ENCODE results near the gene FGGY. TPM values are rescaled to one million over a fixed set of nuclear protein-coding genes. Genes with fewer than 3 reads are reported as not detected.

Gene FGGY
- total RNA-seq, 1 donor from 2014 or later = 52.2 TPM

GRCh38 chr1:59509341-59509875 lies 212.5 kb downstream of the FGGY start:
- H3K27ac ChIP-seq (ENCODE audit: low read depth, low read length) = no peak overlapping the region
- H3K9ac ChIP-seq (ENCODE audit: low read depth in 1 of 3, low read length in 3 of 3) = peak overlapping the region in 1 of 3 donors; percentile 7
- peaks cover 8 to 20% (median 10%) of the 10 kb centered on the region in 3 donors for H3K4me1 ChIP-seq (ENCODE audit: control insufficient read depth in 3 of 3, insufficient read depth in 3 of 3, low read length in 3 of 3)
- H3K27me3 ChIP-seq (ENCODE audit: control insufficient read depth in 3 of 3, insufficient read depth in 3 of 3, low read length in 3 of 3) = no peaks in the 10 kb centered on the region
- no peaks in the 10 kb centered on the region for H3K36me3 ChIP-seq (ENCODE audit: control insufficient read depth in 3 of 3, insufficient read depth in 3 of 3, low read length in 3 of 3)
- H3K9me3 ChIP-seq (ENCODE audit: control insufficient read depth in 3 of 3, low read length in 3 of 3) = no peaks in the 10 kb centered on the region
- no peak overlapping the region for H3K4me3 ChIP-seq (ENCODE audit: low read length in 3 of 3)

DNA sequence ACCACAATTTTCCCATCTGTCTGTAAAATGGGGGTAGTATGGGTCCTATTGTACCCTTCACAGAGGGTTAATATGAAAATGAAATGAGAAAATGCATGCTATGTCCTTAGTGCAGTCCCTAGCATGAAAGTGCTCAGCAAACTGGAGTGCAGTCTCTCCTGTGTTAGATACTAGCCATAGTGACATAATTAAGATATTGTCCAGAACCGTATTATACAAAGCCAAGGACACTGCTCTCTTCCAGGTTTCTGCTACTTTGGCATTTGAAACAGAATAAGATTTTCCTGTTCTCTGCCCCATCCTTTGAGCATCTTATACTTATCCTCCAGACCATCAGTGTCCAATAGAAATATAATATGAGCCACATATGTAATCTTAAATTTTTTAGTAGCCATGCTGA lies 213.4 kb downstream of the FGGY start:
- Histone ChIP-seq H3K9ac (ENCODE audit: low read depth in 1 of 3, low read length in 3 of 3) (no peak overlapping the region), H3K27me3 (ENCODE audit: control insufficient read depth in 3 of 3, insufficient read depth in 3 of 3, low read length in 3 of 3) (no peaks in the 10 kb centered on the region), H3K4me1 (ENCODE audit: control insufficient read depth in 3 of 3, insufficient read depth in 3 of 3, low read length in 3 of 3) (peaks cover 8 to 20% (median 10%) of the 10 kb centered on the region in 3 donors), H3K36me3 (ENCODE audit: control insufficient read depth in 3 of 3, insufficient read depth in 3 of 3, low read length in 3 of 3) (no peaks in the 10 kb centered on the region), H3K27ac (ENCODE audit: low read depth, low read length) (no peak overlapping the region), H3K9me3 (ENCODE audit: control insufficient read depth in 3 of 3, low read length in 3 of 3) (no peaks in the 10 kb centered on the region), H3K4me3 (ENCODE audit: low read length in 3 of 3) (no peak overlapping the region)

DNA sequence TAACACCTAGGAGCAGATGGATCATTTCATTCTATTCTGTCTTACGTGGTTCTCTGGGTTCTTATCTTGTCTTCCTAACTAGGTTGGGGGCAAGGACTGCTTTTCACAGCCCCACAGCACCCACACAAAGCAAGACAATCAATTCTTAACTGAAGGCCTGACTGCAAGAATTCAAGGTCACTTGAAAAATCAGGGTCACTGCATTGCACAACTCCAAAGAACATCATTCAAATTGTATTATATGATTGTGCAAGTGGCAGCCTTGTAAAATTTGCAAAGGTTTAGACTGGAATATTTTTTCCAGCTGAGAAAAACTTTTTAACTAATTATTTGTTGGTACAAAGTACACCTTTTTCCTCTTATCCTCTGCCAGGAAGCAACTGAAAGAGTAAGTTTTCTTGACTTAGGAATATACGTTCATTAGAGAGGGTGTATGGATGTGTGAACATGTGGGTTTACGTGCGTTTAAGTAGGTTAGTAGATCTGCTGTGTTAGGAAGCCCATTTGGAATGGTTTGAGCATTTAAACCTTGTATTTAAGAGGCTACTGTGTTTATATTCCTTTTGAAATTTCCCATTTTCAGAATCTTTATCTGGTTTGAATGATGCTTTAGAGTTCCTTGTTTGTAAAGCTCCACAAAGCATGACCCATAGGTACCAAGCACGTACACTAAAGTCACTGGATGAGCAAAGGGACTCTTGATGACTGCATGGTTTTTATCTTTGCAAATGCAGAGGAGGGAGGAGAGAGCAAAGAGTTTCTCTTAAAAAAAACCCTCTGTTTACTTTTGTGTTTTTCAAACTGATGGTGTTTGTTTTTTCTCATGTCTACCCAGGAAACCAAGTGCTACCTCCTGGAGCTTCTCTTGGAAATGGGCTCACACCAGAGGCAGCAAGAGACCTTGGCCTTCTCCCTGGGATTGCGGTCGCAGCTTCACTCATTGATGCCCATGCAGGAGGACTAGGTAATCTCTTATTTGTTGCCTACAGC lies 214.9 kb downstream of the FGGY start:
- Histone ChIP-seq H3K27ac (ENCODE audit: low read depth, low read length) (no peak overlapping the region), H3K4me1 (ENCODE audit: control insufficient read depth in 3 of 3, insufficient read depth in 3 of 3, low read length in 3 of 3) (peaks cover 10 to 20% (median 10%) of the 10 kb centered on the region in 3 donors), H3K4me3 (ENCODE audit: low read length in 3 of 3) (no peak overlapping the region), H3K27me3 (ENCODE audit: control insufficient read depth in 3 of 3, insufficient read depth in 3 of 3, low read length in 3 of 3) (no peaks in the 10 kb centered on the region), H3K36me3 (ENCODE audit: control insufficient read depth in 3 of 3, insufficient read depth in 3 of 3, low read length in 3 of 3) (no peaks in the 10 kb centered on the region), H3K9ac (ENCODE audit: low read depth in 1 of 3, low read length in 3 of 3) (no peak overlapping the region), H3K9me3 (ENCODE audit: control insufficient read depth in 3 of 3, low read length in 3 of 3) (no peaks in the 10 kb centered on the region)

DNA sequence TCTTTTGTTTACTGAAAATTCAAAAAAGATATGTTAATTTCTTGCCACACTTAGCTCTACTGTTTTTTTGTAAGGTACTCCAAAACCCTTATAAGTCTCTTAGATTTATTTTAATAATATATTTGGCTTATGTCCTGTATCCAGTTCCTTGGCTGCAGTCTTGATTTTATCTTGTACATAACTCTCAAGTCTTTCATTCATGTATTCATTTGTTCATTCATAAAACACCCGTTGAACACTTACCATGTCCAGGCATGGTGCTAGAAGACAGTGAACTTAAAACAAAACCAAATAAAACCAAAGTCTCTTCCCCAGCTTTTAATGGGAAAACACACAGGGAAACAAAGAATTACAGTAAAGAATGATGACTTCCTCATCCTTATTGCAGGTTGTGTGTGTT lies 215.8 kb downstream of the FGGY start:
- no peak overlapping the region for H3K9ac ChIP-seq (ENCODE audit: low read depth in 1 of 3, low read length in 3 of 3)
- no peak overlapping the region for H3K27ac ChIP-seq (ENCODE audit: low read depth, low read length)

DNA sequence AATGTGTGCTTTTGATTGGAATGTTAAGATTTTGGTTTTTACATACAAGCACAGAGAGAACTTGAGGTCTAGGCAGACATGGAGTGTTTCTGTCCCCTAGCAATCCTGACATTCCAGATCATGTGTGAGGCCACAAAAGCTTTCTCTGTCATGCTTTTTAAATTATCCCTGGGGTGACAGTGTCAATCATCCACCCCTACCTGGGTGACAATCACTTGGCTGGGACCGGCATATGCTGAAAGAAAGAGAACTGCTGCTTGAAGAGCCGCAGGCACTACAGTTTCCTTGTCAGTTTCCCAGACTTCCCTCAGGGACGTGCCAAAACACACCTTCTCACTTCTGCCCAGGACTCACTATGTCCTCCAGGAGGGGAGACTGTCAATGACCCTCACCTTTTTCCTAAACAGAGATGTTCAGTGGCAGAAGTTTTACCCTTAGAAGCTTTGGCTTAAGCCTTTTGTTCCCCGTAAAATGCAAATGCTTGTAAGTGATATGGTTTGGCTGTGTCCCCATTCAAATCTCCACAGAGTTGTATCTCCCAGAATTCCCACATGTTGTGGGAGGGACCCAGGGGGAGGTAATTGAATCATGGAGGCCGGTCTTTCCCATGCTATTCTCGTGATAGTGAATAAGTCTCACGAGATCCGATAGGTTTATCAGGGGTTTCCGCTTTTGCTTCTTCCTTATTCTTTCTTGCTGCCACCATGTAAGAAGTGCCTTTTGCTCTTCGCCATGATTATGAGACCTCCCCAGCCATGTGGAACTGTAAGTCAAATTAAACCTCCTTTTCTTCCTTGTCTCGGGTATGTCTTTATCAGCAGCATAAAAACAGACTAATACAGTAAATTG lies 217.4 kb downstream of the FGGY start:
- Histone ChIP-seq H3K36me3 (ENCODE audit: control insufficient read depth in 3 of 3, insufficient read depth in 3 of 3, low read length in 3 of 3) (no peaks in the 10 kb centered on the region), H3K4me1 (ENCODE audit: control insufficient read depth in 3 of 3, insufficient read depth in 3 of 3, low read length in 3 of 3) (peaks cover 4 to 7% (median 5%) of the 10 kb centered on the region in 3 donors), H3K4me3 (ENCODE audit: low read length in 3 of 3) (peak overlapping the region in 1 of 3 donors; percentile 22), H3K9ac (ENCODE audit: low read depth in 1 of 3, low read length in 3 of 3) (peak overlapping the region in 1 of 3 donors; percentile 10), H3K9me3 (ENCODE audit: control insufficient read depth in 3 of 3, low read length in 3 of 3) (no peaks in the 10 kb centered on the region), H3K27me3 (ENCODE audit: control insufficient read depth in 3 of 3, insufficient read depth in 3 of 3, low read length in 3 of 3) (no peaks in the 10 kb centered on the region), H3K27ac (ENCODE audit: low read depth, low read length) (peak overlapping the region; percentile 36)

More for the DNA sequence above, 215.8 kb downstream of the FGGY start:
- H3K4me1 ChIP-seq (ENCODE audit: control insufficient read depth in 3 of 3, insufficient read depth in 3 of 3, low read length in 3 of 3) = peaks cover 6 to 19% (median 10%) of the 10 kb centered on the region in 3 donors
- no peak overlapping the region for H3K4me3 ChIP-seq (ENCODE audit: low read length in 3 of 3)
- no peaks in the 10 kb centered on the region for H3K27me3 ChIP-seq (ENCODE audit: control insufficient read depth in 3 of 3, insufficient read depth in 3 of 3, low read length in 3 of 3)
- no peaks in the 10 kb centered on the region for H3K36me3 ChIP-seq (ENCODE audit: control insufficient read depth in 3 of 3, insufficient read depth in 3 of 3, low read length in 3 of 3)
- H3K9me3 ChIP-seq (ENCODE audit: control insufficient read depth in 3 of 3, low read length in 3 of 3) = no peaks in the 10 kb centered on the region

- Histone ChIP-seq H3K4me1 (ENCODE audit: control insufficient read depth in 3 of 3, insufficient read depth in 3 of 3, low read length in 3 of 3) (peaks cover 22 to 26% (median 26%) of the 10 kb centered on the region in 3 donors), H3K36me3 (ENCODE audit: control insufficient read depth in 3 of 3, insufficient read depth in 3 of 3, low read length in 3 of 3) (no peaks in the 10 kb centered on the region), H3K9me3 (ENCODE audit: control insufficient read depth in 3 of 3, low read length in 3 of 3) (no peaks in the 10 kb centered on the region), H3K27ac (ENCODE audit: low read depth, low read length) (peak overlapping the region; percentile 7), H3K27me3 (ENCODE audit: control insufficient read depth in 3 of 3, insufficient read depth in 3 of 3, low read length in 3 of 3) (no peaks in the 10 kb centered on the region), H3K4me3 (ENCODE audit: low read length in 3 of 3) (no peak overlapping the region), H3K9ac (ENCODE audit: low read depth in 1 of 3, low read length in 3 of 3) (peak overlapping the region in 1 of 3 donors; percentile 4)
Measured at GRCh38 chr1:59516881-59517280, 220.0 kb downstream of the FGGY start.

GRCh38 chr1:59520194-59520593 lies 223.3 kb downstream of the FGGY start:
- no peaks in the 10 kb centered on the region for H3K27me3 ChIP-seq (ENCODE audit: control insufficient read depth in 3 of 3, insufficient read depth in 3 of 3, low read length in 3 of 3)
- H3K36me3 ChIP-seq (ENCODE audit: control insufficient read depth in 3 of 3, insufficient read depth in 3 of 3, low read length in 3 of 3) = no peaks in the 10 kb centered on the region
- H3K9ac ChIP-seq (ENCODE audit: low read depth in 1 of 3, low read length in 3 of 3) = no peak overlapping the region
- H3K9me3 ChIP-seq (ENCODE audit: control insufficient read depth in 3 of 3, low read length in 3 of 3) = no peaks in the 10 kb centered on the region
- no peak overlapping the region for H3K4me3 ChIP-seq (ENCODE audit: low read length in 3 of 3)
- H3K4me1 ChIP-seq (ENCODE audit: control insufficient read depth in 3 of 3, insufficient read depth in 3 of 3, low read length in 3 of 3) = peaks cover 37 to 55% (median 40%) of the 10 kb centered on the region in 3 donors
- H3K27ac ChIP-seq (ENCODE audit: low read depth, low read length) = peak overlapping the region; percentile 71

- Histone ChIP-seq H3K9ac (ENCODE audit: low read depth in 1 of 3, low read length in 3 of 3) (peak overlapping the region; percentile 47 to 68 (median 52)), H3K4me1 (ENCODE audit: control insufficient read depth in 3 of 3, insufficient read depth in 3 of 3, low read length in 3 of 3) (peaks cover 37 to 57% (median 40%) of the 10 kb centered on the region in 3 donors), H3K27ac (ENCODE audit: low read depth, low read length) (peak overlapping the region; percentile 92)
Measured at GRCh38 chr1:59520827-59521418, 224.0 kb downstream of the FGGY start.

GRCh38 chr1:59521456-59521855 lies 224.6 kb downstream of the FGGY start:
- peak overlapping the region; percentile 92 for H3K27ac ChIP-seq (ENCODE audit: low read depth, low read length)

More at GRCh38 chr1:59520827-59521418, 224.0 kb downstream of the FGGY start:
- peak overlapping the region in 2 of 3 donors; percentile 19 to 29 for H3K4me3 ChIP-seq (ENCODE audit: low read length in 3 of 3)
- H3K9me3 ChIP-seq (ENCODE audit: control insufficient read depth in 3 of 3, low read length in 3 of 3) = no peaks in the 10 kb centered on the region
- H3K27me3 ChIP-seq (ENCODE audit: control insufficient read depth in 3 of 3, insufficient read depth in 3 of 3, low read length in 3 of 3) = no peaks in the 10 kb centered on the region
- no peaks in the 10 kb centered on the region for H3K36me3 ChIP-seq (ENCODE audit: control insufficient read depth in 3 of 3, insufficient read depth in 3 of 3, low read length in 3 of 3)

More at GRCh38 chr1:59521456-59521855, 224.6 kb downstream of the FGGY start:
- Histone ChIP-seq H3K9me3 (ENCODE audit: control insufficient read depth in 3 of 3, low read length in 3 of 3) (no peaks in the 10 kb centered on the region), H3K4me1 (ENCODE audit: control insufficient read depth in 3 of 3, insufficient read depth in 3 of 3, low read length in 3 of 3) (peaks cover 35 to 62% (median 40%) of the 10 kb centered on the region in 3 donors), H3K4me3 (ENCODE audit: low read length in 3 of 3) (peak overlapping the region in 1 of 3 donors; percentile 29), H3K36me3 (ENCODE audit: control insufficient read depth in 3 of 3, insufficient read depth in 3 of 3, low read length in 3 of 3) (no peaks in the 10 kb centered on the region), H3K27me3 (ENCODE audit: control insufficient read depth in 3 of 3, insufficient read depth in 3 of 3, low read length in 3 of 3) (no peaks in the 10 kb centered on the region), H3K9ac (ENCODE audit: low read depth in 1 of 3, low read length in 3 of 3) (peak overlapping the region in 2 of 3 donors; percentile 52 to 68)
